ENCODE results near the gene PTH1R.

PTH1R gene

GRCh38 chr3:46943237-46944187, 66.0 kb downstream of the PTH1R start:
- DNase-seq (ENCODE audit: low read depth in 3 of 3, low spot score in 1 of 3): no peak

GRCh38 chr3:46944191-46944590, 66.7 kb downstream of the PTH1R start:
- DNase-seq (ENCODE audit: low read depth in 3 of 3, low spot score in 1 of 3): no peak

- DNase-seq (ENCODE audit: low read depth in 3 of 3, low spot score in 1 of 3): no peak
These were observed 68.9 kb downstream of the PTH1R start for GRCh38 chr3:46946416-46946815.

- DNase-seq (ENCODE audit: low read depth in 3 of 3, low spot score in 1 of 3): peak; percentile 12 to 69 (median 39)
These were observed 69.5 kb downstream of the PTH1R start for GRCh38 chr3:46946856-46947545.

- no peak for DNase-seq (ENCODE audit: low read depth in 3 of 3, low spot score in 1 of 3)
These were observed 70.0 kb downstream of the PTH1R start for GRCh38 chr3:46947546-46947901.

- DNase-seq (ENCODE audit: low read depth in 3 of 3, low spot score in 1 of 3): peak in 2 of 3 donors; percentile 48 to 62
These were observed 70.7 kb downstream of the PTH1R start for GRCh38 chr3:46947981-46948791.

- no peak for DNase-seq (ENCODE audit: low read depth in 3 of 3, low spot score in 1 of 3)
These were observed 71.5 kb downstream of the PTH1R start for GRCh38 chr3:46948830-46949671.

- no peak for DNase-seq (ENCODE audit: low read depth in 3 of 3, low spot score in 1 of 3)
These were observed 72.7 kb downstream of the PTH1R start for GRCh38 chr3:46950177-46950576.

GRCh38 chr3:46950650-46951241, 73.2 kb downstream of the PTH1R start:
- no peak for DNase-seq (ENCODE audit: low read depth in 3 of 3, low spot score in 1 of 3)

- no peak for DNase-seq (ENCODE audit: low read depth in 3 of 3, low spot score in 1 of 3)
These were observed 75.3 kb downstream of the PTH1R start for GRCh38 chr3:46952813-46953212.

Measured in stimulated activated CD4-positive, alpha-beta T cell treated with anti-CD3 and anti-CD28 coated beads, TNF-alpha, amount 100 ng/mL, for 1 hour (primary cell).